ENCODE results near the gene BTG1.

BTG1 gene

GRCh38 chr12:92132288-92132687 lies 13.4 kb downstream of the BTG1 start:
- DNase-seq = no peak

GRCh38 chr12:92130999-92131398 lies 14.6 kb downstream of the BTG1 start:
- no peak for DNase-seq

- DNase-seq = no peak
Measured at GRCh38 chr12:92129609-92130008, 16.0 kb downstream of the BTG1 start.

- no peak for DNase-seq
Measured at GRCh38 chr12:92128612-92129011, 17.0 kb downstream of the BTG1 start.

GRCh38 chr12:92124689-92125029 lies 21.0 kb downstream of the BTG1 start:
- DNase-seq = no peak

GRCh38 chr12:92123780-92124688 lies 21.6 kb downstream of the BTG1 start:
- DNase-seq = no peak

- no peak for DNase-seq
Measured at GRCh38 chr12:92122941-92123779, 22.5 kb downstream of the BTG1 start.

- peak; percentile 33 for DNase-seq
Measured at GRCh38 chr12:92121826-92122225, 23.8 kb downstream of the BTG1 start.

GRCh38 chr12:92118826-92119536 lies 26.7 kb downstream of the BTG1 start:
- no peak for DNase-seq

GRCh38 chr12:92114834-92115233 lies 30.8 kb downstream of the BTG1 start:
- DNase-seq = no peak

- DNase-seq = no peak
Measured at GRCh38 chr12:92111256-92111655, 34.4 kb downstream of the BTG1 start.

- no peak for DNase-seq
Measured at GRCh38 chr12:92110083-92110640, 35.5 kb downstream of the BTG1 start.

GRCh38 chr12:92109613-92110012 lies 36.0 kb downstream of the BTG1 start:
- DNase-seq = no peak

- no peak for DNase-seq
Measured at GRCh38 chr12:92108651-92109050, 37.0 kb downstream of the BTG1 start.

- no peak for DNase-seq
Measured at GRCh38 chr12:92107621-92108131, 38.0 kb downstream of the BTG1 start.

GRCh38 chr12:92107094-92107493 lies 38.6 kb downstream of the BTG1 start:
- no peak for DNase-seq

- DNase-seq = no peak
Measured at GRCh38 chr12:92105676-92106075, 40.0 kb downstream of the BTG1 start.

GRCh38 chr12:92105110-92105509 lies 40.5 kb downstream of the BTG1 start:
- no peak for DNase-seq

- no peak for DNase-seq
Measured at GRCh38 chr12:92102606-92103005, 43.0 kb downstream of the BTG1 start.

GRCh38 chr12:92098594-92099380 lies 46.9 kb downstream of the BTG1 start:
- no peak for DNase-seq

- DNase-seq = no peak
Measured at GRCh38 chr12:92096346-92097136, 49.1 kb downstream of the BTG1 start.

Measured in NCI-H2029 treated with DMSO at 0.1 percent for 48 hours (cell line).